ENCODE data around the gene GTF3A.
A peak's percentile ranks its signal among the peaks of the same experiment; 100 is the strongest.

GTF3A gene

GRCh38 chr13:27427641-27428040 lies 3.2 kb downstream of the GTF3A start:
- H3K4me3 ChIP-seq (ENCODE audit: low read depth, low read length): no peak overlapping the region
- no peak for TF ChIP-seq CTCF (IDR thresholded peaks at IDR 0.05; ENCODE audit: control insufficient read depth, extremely low read depth, insufficient read depth)
- DNase-seq (ENCODE audit: low read depth): no peak

- no peak overlapping the region for H3K4me3 ChIP-seq (ENCODE audit: low read depth, low read length)
- no peak for TF ChIP-seq CTCF (IDR thresholded peaks at IDR 0.05; ENCODE audit: control insufficient read depth, extremely low read depth, insufficient read depth)
- DNase-seq (ENCODE audit: low read depth): no peak
Measured at GRCh38 chr13:27428160-27428559, 3.7 kb downstream of the GTF3A start.

- DNase-seq (ENCODE audit: low read depth): no peak
- no peak overlapping the region for H3K4me3 ChIP-seq (ENCODE audit: low read depth, low read length)
- no peak for TF ChIP-seq CTCF (IDR thresholded peaks at IDR 0.05; ENCODE audit: control insufficient read depth, extremely low read depth, insufficient read depth)
Measured at GRCh38 chr13:27432180-27432579, 7.8 kb downstream of the GTF3A start.

GRCh38 chr13:27432611-27433210 lies 8.3 kb downstream of the GTF3A start:
- TF ChIP-seq CTCF (IDR thresholded peaks at IDR 0.05; ENCODE audit: control insufficient read depth, extremely low read depth, insufficient read depth): no peak
- DNase-seq (ENCODE audit: low read depth): no peak
- H3K4me3 ChIP-seq (ENCODE audit: low read depth, low read length): no peak overlapping the region

- H3K4me3 ChIP-seq (ENCODE audit: low read depth, low read length): no peak overlapping the region
- TF ChIP-seq CTCF (IDR thresholded peaks at IDR 0.05; ENCODE audit: control insufficient read depth, extremely low read depth, insufficient read depth): no peak
- DNase-seq (ENCODE audit: low read depth): no peak
Measured at GRCh38 chr13:27437126-27437525, 12.7 kb downstream of the GTF3A start.

GRCh38 chr13:27440408-27440807 lies 16.0 kb downstream of the GTF3A start:
- H3K4me3 ChIP-seq (ENCODE audit: low read depth, low read length): no peak overlapping the region
- no peak for TF ChIP-seq CTCF (IDR thresholded peaks at IDR 0.05; ENCODE audit: control insufficient read depth, extremely low read depth, insufficient read depth)

GRCh38 chr13:27442071-27442647 lies 17.7 kb downstream of the GTF3A start:
- peak; percentile 40 for DNase-seq (ENCODE audit: low read depth)
- no peak overlapping the region for H3K4me3 ChIP-seq (ENCODE audit: low read depth, low read length)
- no peak for TF ChIP-seq CTCF (IDR thresholded peaks at IDR 0.05; ENCODE audit: control insufficient read depth, extremely low read depth, insufficient read depth)

More at GRCh38 chr13:27440408-27440807, 16.0 kb downstream of the GTF3A start:
- DNase-seq (ENCODE audit: low read depth): no peak

Data from LNCaP clone FGC (cell line).